Activated naive CD8-positive, alpha-beta T cell treated with anti-CD3 and anti-CD28 coated beads for 36 hours (primary cell): ENCODE data around the gene DENND1A. TPM values are rescaled to one million over a fixed set of nuclear protein-coding genes. Genes with fewer than 3 reads are reported as not detected.
"Not testable (repeated sequence)": the region's sequence is repeated elsewhere in the genome, so short reads cannot be mapped to it uniquely, and the experiment has no call there.

Experiments
- DNase-seq: peaks from one replicate; pipeline ENCODE4 v3.0.0; 2021
- H3K27ac Mint-ChIP-seq: one replicate; pipeline ENCODE4 v1.8.0; 2022; ENCODE audit warnings: mild to moderate bottlenecking, moderate library complexity, mixed read lengths
- H3K27me3 Mint-ChIP-seq: one replicate; pipeline ENCODE4 v1.8.0; 2022; ENCODE audit warnings: mild to moderate bottlenecking, mixed read lengths
- H3K36me3 Mint-ChIP-seq: one replicate; pipeline ENCODE4 v1.8.0; 2021; ENCODE audit warnings: mild to moderate bottlenecking, mixed read lengths
- H3K4me1 Mint-ChIP-seq: one replicate; pipeline ENCODE4 v1.8.0; 2021; ENCODE audit warnings: mixed read lengths
- H3K4me3 Mint-ChIP-seq: one replicate; pipeline ENCODE4 v1.8.0; 2022; ENCODE audit warnings: mild to moderate bottlenecking, moderate library complexity, mixed read lengths
- H3K9me3 Mint-ChIP-seq: one replicate; pipeline ENCODE4 v1.8.0; 2022; ENCODE audit warnings: mixed read lengths
- total RNA-seq, 2 experiments: library from RNA; stranded (reverse); gene quantifications; one replicate each; pipeline ENCODE4 v1.2.3, GENCODE V29; 2021

The DENND1A gene
- total RNA-seq, 2 experiments from 2014 or later: 21.3 to 22.1 TPM

DNA sequence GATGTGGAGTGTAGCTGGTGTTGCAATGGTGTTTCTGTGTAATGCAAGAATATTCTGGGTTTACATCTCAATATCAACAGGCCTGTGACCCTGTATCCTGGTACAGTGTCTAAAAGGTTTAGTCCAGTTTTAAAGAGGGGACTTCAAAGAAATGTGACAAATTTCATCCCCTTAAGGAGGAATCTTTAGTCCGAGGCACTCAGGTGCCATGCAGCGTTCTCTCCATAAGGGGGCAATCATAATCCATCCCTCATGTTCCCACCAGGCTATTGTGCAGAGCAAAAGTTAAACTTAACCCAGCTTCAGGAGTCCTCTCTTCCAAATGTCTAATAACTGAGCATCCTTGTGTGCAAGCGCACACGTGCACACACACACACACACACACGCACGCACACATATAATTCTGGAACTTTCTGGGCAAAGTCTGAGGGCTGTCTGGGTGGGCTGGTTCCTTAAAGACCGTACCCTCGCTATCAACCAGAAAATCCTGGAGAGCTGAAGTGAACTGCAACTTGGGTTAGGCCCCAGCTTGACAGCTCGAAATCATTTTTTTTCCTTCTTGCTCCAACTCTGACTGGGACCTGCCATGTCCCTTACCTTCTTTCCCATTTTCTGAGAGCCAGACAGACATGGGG, 527.9 kb downstream of the DENND1A start:
- H3K36me3 Mint-ChIP-seq: no peaks in the 10 kb centered on the region
- H3K4me3 Mint-ChIP-seq: no peak overlapping the region
- peaks cover 3% of the 10 kb centered on the region for H3K4me1 Mint-ChIP-seq
- no peaks in the 10 kb centered on the region for H3K27me3 Mint-ChIP-seq
- no peak overlapping the region for H3K27ac Mint-ChIP-seq
- no peak for DNase-seq
- no peaks in the 10 kb centered on the region for H3K9me3 Mint-ChIP-seq

DNA sequence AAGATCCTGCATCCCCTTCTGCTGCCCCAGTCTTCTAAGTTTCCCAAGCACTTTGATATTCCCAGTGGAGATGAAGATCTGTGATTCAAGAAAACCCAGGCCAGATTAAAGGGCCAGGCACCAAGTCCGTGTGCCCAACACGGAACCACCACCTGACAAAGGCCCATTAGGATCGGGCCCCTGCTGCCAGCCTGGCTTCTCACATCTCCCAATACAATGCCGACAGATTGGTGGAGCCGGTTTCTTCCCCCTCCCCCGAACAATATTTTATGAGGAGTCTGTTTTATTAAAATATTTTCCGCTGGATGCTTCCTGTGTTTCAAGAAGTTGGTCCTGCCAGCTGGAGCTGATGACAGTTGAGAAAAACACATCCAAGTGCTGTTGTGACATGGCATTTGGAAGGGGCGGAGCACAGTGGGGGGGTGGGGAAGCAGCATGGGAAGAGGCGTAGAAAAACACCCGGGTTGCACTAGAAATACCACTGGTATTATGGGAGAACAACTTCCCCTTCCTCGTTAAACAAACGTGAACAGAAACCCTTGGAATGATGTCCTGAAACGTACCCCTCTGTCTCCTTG, 528.9 kb downstream of the DENND1A start:
- DNase-seq: no peak
- Mint-ChIP-seq H3K4me3 (no peak overlapping the region), H3K27ac (no peak overlapping the region), H3K36me3 (no peaks in the 10 kb centered on the region), H3K4me1 (peaks cover under 1% of the 10 kb centered on the region), H3K9me3 (no peaks in the 10 kb centered on the region), H3K27me3 (no peaks in the 10 kb centered on the region)

DNA sequence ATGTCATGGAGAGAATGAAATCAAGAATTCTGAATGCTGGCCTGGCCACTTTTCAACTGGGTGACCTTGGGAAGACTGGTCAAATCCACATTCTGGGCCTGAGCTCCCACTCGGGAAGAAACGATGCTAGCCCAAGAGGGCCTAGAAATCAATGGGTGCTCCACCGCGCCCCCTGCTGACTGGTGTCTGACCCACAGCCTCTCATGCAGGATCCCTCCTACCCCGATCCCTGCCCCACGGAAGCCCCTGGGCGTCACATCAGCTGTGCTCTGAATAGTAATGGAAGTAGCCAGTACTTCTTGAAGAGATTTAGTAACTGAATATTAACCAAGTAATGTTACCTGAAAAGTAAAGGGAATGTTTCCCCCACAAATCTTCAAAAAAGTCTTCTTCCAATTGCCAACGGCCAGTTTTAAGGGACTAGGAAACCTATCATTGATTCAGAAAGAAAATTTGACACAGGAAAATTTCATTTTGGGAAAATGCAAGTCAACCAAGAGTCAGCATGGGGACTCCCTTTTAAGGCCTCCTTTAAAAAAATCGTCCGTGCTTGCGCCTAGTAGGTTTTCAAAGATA, 530.0 kb downstream of the DENND1A start:
- H3K4me3 Mint-ChIP-seq: no peak overlapping the region
- H3K27ac Mint-ChIP-seq: no peak overlapping the region
- H3K4me1 Mint-ChIP-seq: no peaks in the 10 kb centered on the region
- H3K36me3 Mint-ChIP-seq: no peaks in the 10 kb centered on the region
- no peaks in the 10 kb centered on the region for H3K9me3 Mint-ChIP-seq
- DNase-seq: no peak
- H3K27me3 Mint-ChIP-seq: no peaks in the 10 kb centered on the region

DNA sequence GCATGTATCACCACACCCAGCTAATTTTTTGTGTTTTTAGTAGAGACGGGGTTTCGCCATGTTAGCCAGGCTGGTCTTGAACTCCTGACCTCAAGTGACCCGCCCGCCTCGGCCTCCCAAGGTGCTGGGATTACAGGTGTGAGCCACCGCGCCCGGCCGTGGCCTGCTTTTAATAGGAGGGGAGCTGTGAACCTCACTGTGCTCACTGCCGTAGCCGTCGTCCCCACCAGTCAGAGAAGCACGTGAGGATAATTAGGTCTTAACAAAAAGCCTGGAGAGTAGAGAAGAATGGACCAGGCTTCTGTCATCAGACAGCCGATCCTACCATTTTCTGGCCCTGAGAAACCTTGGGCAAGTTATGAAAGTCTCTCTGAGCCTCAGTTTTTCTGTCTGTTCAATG, 531.0 kb downstream of the DENND1A start:
- not testable (repeated sequence) for DNase-seq, H3K4me3 Mint-ChIP-seq, H3K27me3 Mint-ChIP-seq, H3K4me1 Mint-ChIP-seq, H3K36me3 Mint-ChIP-seq, H3K27ac Mint-ChIP-seq, H3K9me3 Mint-ChIP-seq

- DNase-seq: no peak
- Mint-ChIP-seq H3K9me3 (no peaks in the 10 kb centered on the region), H3K4me1 (no peaks in the 10 kb centered on the region), H3K27ac (no peak overlapping the region), H3K36me3 (no peaks in the 10 kb centered on the region), H3K27me3 (no peaks in the 10 kb centered on the region), H3K4me3 (no peak overlapping the region)
These were observed 532.0 kb downstream of the DENND1A start for GRCh38 chr9:123397975-123398374.

- Mint-ChIP-seq H3K27me3 (no peaks in the 10 kb centered on the region), H3K4me1 (no peaks in the 10 kb centered on the region)
These were observed 534.0 kb downstream of the DENND1A start for GRCh38 chr9:123395689-123396511.

DNA sequence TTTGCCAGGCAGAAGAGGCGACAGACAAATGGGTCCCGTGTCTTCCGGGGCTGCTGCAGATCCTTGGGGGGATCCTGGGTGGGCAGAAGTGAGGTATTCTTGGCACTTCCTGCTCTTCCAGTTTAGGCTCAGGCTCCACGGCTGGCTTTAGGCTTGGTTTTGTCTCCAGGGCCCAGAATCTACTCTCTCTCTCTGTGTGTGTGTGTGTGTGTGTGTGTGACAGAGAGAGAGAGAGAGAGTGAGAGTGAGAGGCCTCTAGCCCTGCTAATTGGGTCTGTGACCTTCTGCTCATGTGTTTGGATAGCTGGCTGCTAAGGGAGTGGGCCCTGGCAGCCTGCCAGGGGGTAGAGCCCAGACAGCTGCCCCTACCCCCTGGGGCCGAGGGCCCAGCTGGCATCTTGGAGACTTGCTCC, 534.6 kb downstream of the DENND1A start:
- H3K27ac Mint-ChIP-seq: no peak overlapping the region
- no peaks in the 10 kb centered on the region for H3K4me1 Mint-ChIP-seq
- H3K36me3 Mint-ChIP-seq: no peaks in the 10 kb centered on the region
- no peak overlapping the region for H3K4me3 Mint-ChIP-seq
- H3K27me3 Mint-ChIP-seq: no peaks in the 10 kb centered on the region
- DNase-seq: no peak
- no peaks in the 10 kb centered on the region for H3K9me3 Mint-ChIP-seq

More at GRCh38 chr9:123395689-123396511, 534.0 kb downstream of the DENND1A start:
- Mint-ChIP-seq H3K36me3 (no peaks in the 10 kb centered on the region), H3K27ac (no peak overlapping the region), H3K9me3 (no peaks in the 10 kb centered on the region), H3K4me3 (no peak overlapping the region)
- DNase-seq: no peak

DNA sequence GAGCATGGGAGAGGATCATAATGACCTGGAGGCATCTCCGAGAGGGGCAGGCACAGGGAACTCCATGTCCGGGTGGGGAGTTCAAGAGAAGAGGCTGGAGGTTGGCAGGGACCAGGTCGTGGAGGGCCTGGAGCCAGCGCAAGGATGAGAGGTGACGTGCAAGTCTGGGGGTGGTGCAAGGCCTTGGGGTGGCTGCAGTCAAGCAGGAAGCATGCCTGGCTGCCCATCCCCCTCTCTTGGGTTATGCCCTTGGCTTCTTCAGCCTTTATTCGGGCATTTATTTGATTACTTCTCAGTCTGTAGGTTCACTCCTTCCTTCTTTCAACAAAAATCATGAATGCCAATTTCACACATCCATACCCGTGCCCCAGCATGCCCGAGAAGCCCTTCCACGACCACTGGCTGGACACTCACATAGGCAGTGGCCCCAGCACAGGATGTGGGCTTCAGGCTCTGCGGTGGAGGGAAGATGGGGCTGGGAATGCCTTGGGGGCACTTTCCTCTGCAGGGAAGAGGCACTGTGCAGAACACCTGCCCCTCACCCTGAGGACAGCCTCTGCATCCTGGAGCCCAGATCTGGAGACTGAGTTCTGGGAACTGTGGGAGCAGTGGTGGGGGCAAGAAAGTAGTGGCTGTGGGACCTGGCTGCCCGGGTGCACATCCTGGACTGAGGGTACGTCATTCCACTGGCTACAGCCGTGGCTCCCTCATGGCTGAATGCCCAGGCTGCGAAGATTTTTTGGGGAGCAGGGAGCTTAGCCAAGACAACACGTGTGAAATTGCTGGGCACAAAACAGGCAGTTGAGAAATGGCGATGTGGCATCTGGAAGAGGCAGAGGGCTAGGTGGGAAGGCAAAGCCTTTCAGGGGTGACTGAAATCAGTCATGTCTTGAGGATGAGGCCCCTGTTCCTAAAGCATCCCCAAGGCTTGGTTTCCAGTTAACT, 535.4 kb downstream of the DENND1A start:
- no peaks in the 10 kb centered on the region for H3K36me3 Mint-ChIP-seq
- H3K27ac Mint-ChIP-seq: no peak overlapping the region
- no peak for DNase-seq
- no peaks in the 10 kb centered on the region for H3K4me1 Mint-ChIP-seq
- H3K9me3 Mint-ChIP-seq: no peaks in the 10 kb centered on the region
- H3K4me3 Mint-ChIP-seq: no peak overlapping the region
- H3K27me3 Mint-ChIP-seq: no peaks in the 10 kb centered on the region

DNA sequence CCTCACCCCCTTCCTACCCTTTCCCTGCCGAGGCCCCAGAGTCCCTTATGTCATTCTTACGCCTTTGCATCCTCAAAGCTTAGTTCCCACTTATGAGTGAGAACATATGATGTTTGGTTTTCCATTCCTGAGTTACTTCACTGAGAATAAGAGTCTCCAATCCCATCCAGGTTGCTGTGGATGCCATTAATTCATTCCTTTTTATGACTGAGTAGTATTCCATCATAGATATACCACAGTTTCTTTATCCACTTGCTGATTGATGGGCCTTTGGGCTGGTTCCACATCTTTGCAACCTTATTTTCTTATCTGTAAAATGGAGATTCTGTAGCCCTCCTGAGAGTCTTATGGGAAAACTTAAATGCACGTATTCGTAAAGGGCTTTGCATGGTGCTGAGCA, 537.1 kb downstream of the DENND1A start:
- H3K36me3 Mint-ChIP-seq: no peaks in the 10 kb centered on the region
- no peak overlapping the region for H3K4me3 Mint-ChIP-seq
- no peaks in the 10 kb centered on the region for H3K4me1 Mint-ChIP-seq
- DNase-seq: no peak
- no peaks in the 10 kb centered on the region for H3K27me3 Mint-ChIP-seq
- no peak overlapping the region for H3K27ac Mint-ChIP-seq
- no peaks in the 10 kb centered on the region for H3K9me3 Mint-ChIP-seq

GRCh38 chr9:123391946-123392345, 538.0 kb downstream of the DENND1A start:
- no peak for DNase-seq
- no peak overlapping the region for H3K4me3 Mint-ChIP-seq
- H3K27ac Mint-ChIP-seq: no peak overlapping the region
- no peaks in the 10 kb centered on the region for H3K36me3 Mint-ChIP-seq
- no peaks in the 10 kb centered on the region for H3K4me1 Mint-ChIP-seq
- H3K9me3 Mint-ChIP-seq: no peaks in the 10 kb centered on the region
- no peaks in the 10 kb centered on the region for H3K27me3 Mint-ChIP-seq

GRCh38 chr9:123391233-123391632, 538.7 kb downstream of the DENND1A start:
- no peak for DNase-seq
- H3K27ac Mint-ChIP-seq: no peak overlapping the region
- H3K4me1 Mint-ChIP-seq: no peaks in the 10 kb centered on the region
- no peak overlapping the region for H3K4me3 Mint-ChIP-seq
- no peaks in the 10 kb centered on the region for H3K9me3 Mint-ChIP-seq
- H3K36me3 Mint-ChIP-seq: no peaks in the 10 kb centered on the region
- H3K27me3 Mint-ChIP-seq: no peaks in the 10 kb centered on the region

DNA sequence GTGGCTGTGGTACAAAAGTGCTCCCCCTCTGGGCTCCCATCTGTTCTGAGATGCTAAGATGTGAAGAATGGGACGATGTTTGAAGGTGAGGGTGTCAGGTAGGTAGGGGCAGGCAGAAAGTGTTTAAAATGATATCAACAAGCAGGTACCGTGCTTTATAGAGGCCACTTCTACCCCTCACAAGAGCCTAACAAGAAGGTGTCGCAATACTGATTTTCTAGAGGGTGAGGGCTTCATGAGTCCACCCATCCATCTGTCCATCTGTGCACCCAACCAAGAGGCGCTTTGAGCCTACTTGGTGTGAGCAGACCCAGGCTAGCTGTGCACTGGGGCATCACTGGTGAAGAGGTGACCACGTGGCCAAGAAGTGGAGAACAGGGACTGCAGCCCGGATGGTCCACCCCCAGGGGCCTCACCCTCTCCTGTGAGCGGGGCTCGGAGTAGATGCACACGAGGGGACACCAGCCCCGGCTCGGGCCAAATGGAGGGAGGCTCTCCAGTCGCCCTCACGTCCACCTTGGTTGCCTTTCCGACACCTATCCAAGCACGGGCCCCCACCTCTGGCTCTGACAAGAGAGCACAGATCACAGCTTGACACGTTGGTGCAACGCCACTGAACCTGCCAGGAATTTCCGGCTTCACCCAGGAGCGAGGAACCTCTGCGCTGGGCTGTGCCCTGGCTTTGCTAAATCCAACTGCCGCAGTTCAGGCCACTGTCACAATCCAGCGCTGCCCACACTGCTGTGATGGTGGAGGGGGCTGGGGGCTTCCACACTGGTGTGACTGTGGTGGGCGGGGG, 539.4 kb downstream of the DENND1A start:
- Mint-ChIP-seq H3K27me3 (no peaks in the 10 kb centered on the region), H3K4me1 (no peaks in the 10 kb centered on the region), H3K4me3 (no peak overlapping the region), H3K9me3 (no peaks in the 10 kb centered on the region), H3K36me3 (no peaks in the 10 kb centered on the region), H3K27ac (no peak overlapping the region)
- DNase-seq: no peak

DNA sequence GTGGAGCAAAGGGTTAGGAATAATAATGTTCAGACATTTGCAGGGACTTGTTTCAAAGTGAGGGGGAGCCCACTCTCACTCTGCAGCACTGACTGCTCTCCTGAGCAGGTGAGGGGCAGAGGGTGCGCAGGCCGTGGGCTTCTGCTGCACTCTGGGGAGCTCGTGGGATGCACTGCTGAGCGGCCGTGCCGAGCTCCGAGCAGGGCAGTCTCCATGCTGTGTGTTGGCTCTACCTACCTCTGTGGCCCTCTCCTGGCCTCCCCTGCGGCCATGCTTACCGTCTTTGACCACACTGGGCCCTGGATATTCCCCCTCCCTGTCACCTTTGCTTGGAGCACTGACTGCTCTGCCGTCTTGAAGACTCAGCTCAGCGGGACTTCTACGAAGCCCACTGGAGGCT, 540.2 kb downstream of the DENND1A start:
- Mint-ChIP-seq H3K27me3 (no peaks in the 10 kb centered on the region), H3K9me3 (no peaks in the 10 kb centered on the region), H3K4me1 (no peaks in the 10 kb centered on the region), H3K36me3 (no peaks in the 10 kb centered on the region), H3K4me3 (no peak overlapping the region), H3K27ac (no peak overlapping the region)
- no peak for DNase-seq

- no peaks in the 10 kb centered on the region for H3K9me3 Mint-ChIP-seq
- no peaks in the 10 kb centered on the region for H3K36me3 Mint-ChIP-seq
- no peak for DNase-seq
These were observed 540.9 kb downstream of the DENND1A start for GRCh38 chr9:123389070-123389469.

More at GRCh38 chr9:123389070-123389469, 540.9 kb downstream of the DENND1A start:
- Mint-ChIP-seq H3K4me1 (no peaks in the 10 kb centered on the region), H3K4me3 (no peak overlapping the region), H3K27me3 (no peaks in the 10 kb centered on the region), H3K27ac (no peak overlapping the region)
